CD1c-positive myeloid dendritic cell (primary cell): Measurements from ENCODE around the gene HPS5.
A peak's percentile ranks its signal among the peaks of the same experiment; 100 is the strongest.
"Not testable (repeated sequence)": the region's sequence is repeated elsewhere in the genome, so short reads cannot be mapped to it uniquely, and the experiment has no call there.

ENCODE experiments used
- DNase-seq: peaks from one replicate; pipeline ENCODE4 v3.0.0-alpha.2; 2016; ENCODE audit errors: extremely low spot score

HPS5 gene

GRCh38 chr11:18277565-18278271, 44.2 kb downstream of the HPS5 start:
- peak; percentile 85 for DNase-seq

GRCh38 chr11:18271206-18271605, 50.7 kb downstream of the HPS5 start:
- DNase-seq = no peak

- no peak for DNase-seq
These were observed 51.8 kb downstream of the HPS5 start for GRCh38 chr11:18270102-18270501.

GRCh38 chr11:18269252-18269651, 52.7 kb downstream of the HPS5 start:
- not testable (repeated sequence) for DNase-seq

- DNase-seq = not testable (repeated sequence)
These were observed 54.4 kb downstream of the HPS5 start for GRCh38 chr11:18267335-18268133.

GRCh38 chr11:18265949-18266348, 56.0 kb downstream of the HPS5 start, which contains the start of gene SAA1:
SAA1 (plus strand) TSS chr11:18266264; CDS start chr11:18266888, 624 bp downstream.
- DNase-seq = no peak

- no peak for DNase-seq
These were observed 57.0 kb downstream of the HPS5 start for GRCh38 chr11:18264677-18265555.

GRCh38 chr11:18264035-18264434, 57.9 kb downstream of the HPS5 start:
- no peak for DNase-seq

GRCh38 chr11:18262681-18263350, 59.1 kb downstream of the HPS5 start:
- DNase-seq = not testable (repeated sequence)

- no peak for DNase-seq
These were observed 60.2 kb downstream of the HPS5 start for GRCh38 chr11:18261721-18262120.

- no peak for DNase-seq
These were observed 62.7 kb downstream of the HPS5 start for GRCh38 chr11:18259259-18259658.

GRCh38 chr11:18254781-18255361, 67.1 kb downstream of the HPS5 start:
- no peak for DNase-seq

- no peak for DNase-seq
These were observed 68.1 kb downstream of the HPS5 start for GRCh38 chr11:18253778-18254338.

- no peak for DNase-seq
These were observed 68.7 kb downstream of the HPS5 start for GRCh38 chr11:18253233-18253632.

GRCh38 chr11:18248561-18248960, 73.4 kb downstream of the HPS5 start, which contains the start of gene SAA2:
SAA2 (minus strand) TSS chr11:18248668; CDS start chr11:18248011, 657 bp downstream.
- no peak for DNase-seq

GRCh38 chr11:18247191-18247581, 74.8 kb downstream of the HPS5 start:
- DNase-seq = not testable (repeated sequence)

GRCh38 chr11:18246379-18247190, 75.4 kb downstream of the HPS5 start:
- peak; percentile 2 for DNase-seq

- DNase-seq = no peak
These were observed 76.5 kb downstream of the HPS5 start for GRCh38 chr11:18245396-18245795.

GRCh38 chr11:18243783-18244362, 78.1 kb downstream of the HPS5 start:
- peak; percentile 81 for DNase-seq
